HAP-1 (cell line): Measurements from ENCODE around the gene TCF4.

ENCODE experiments used
- DNase-seq, 2 experiments: peaks; one replicate each; pipeline ENCODE4 v3.0.0-alpha.2; 2016 to 2020; ENCODE audit warnings: low spot score in 2 of 2
- H3K27me3 ChIP-seq: fragments of 250-450 bp; sonication (Bioruptor Pico); 2 replicates; pipeline ENCODE4 v1.5.1; 2020; ENCODE audit warnings: low read depth, mild to moderate bottlenecking, moderate library complexity
- H3K36me3 ChIP-seq: fragments of 250-450 bp; sonication (Bioruptor Pico); replicated peaks from 2 replicates; pipeline ENCODE4 v1.5.1; 2020; ENCODE audit warnings: mild to moderate bottlenecking
- H3K4me1 ChIP-seq: fragments of 250-450 bp; sonication (Bioruptor Pico); 2 replicates; pipeline ENCODE4 v1.5.1; 2020; ENCODE audit warnings: mild to moderate bottlenecking
- H3K4me3 ChIP-seq: fragments of 250-450 bp; sonication (Bioruptor Pico); 2 replicates; pipeline ENCODE4 v1.5.1; 2020; ENCODE audit warnings: mild to moderate bottlenecking, moderate library complexity
- H3K9me3 ChIP-seq: fragments of 250-450 bp; sonication (Bioruptor Pico); 2 replicates; pipeline ENCODE4 v1.5.1; 2020; ENCODE audit warnings: mild to moderate bottlenecking, moderate library complexity
- in situ Hi-C: fragments of 300-500 bp; cut with MboI; formaldehyde crosslinking; loops from 3 replicates; pipeline ENCODE4 v1.14.3; 2020; ENCODE audit warnings: low sequenced_read_pairs, inconsistent platforms, mixed read lengths

The TCF4 gene

GRCh38 chr18:55346387-55346786, 241.6 kb downstream of the TCF4 start:
- H3K36me3 ChIP-seq = no peaks in the 10 kb centered on the region
- H3K4me1 ChIP-seq = peaks cover 23% of the 10 kb centered on the region
- no peaks in the 10 kb centered on the region for H3K9me3 ChIP-seq
- no peaks in the 10 kb centered on the region for H3K27me3 ChIP-seq
- no peak for DNase-seq
- in situ Hi-C loops = no loop called here
- H3K4me3 ChIP-seq = no peak overlapping the region

- Histone ChIP-seq H3K27me3 (no peaks in the 10 kb centered on the region), H3K9me3 (no peaks in the 10 kb centered on the region), H3K4me3 (no peak overlapping the region), H3K36me3 (no peaks in the 10 kb centered on the region), H3K4me1 (peaks cover 16% of the 10 kb centered on the region)
- in situ Hi-C loops = no loop called here
- DNase-seq = no peak
These were observed 242.7 kb downstream of the TCF4 start for GRCh38 chr18:55345103-55345950.

- Histone ChIP-seq H3K27me3 (no peaks in the 10 kb centered on the region), H3K4me3 (no peak overlapping the region), H3K9me3 (no peaks in the 10 kb centered on the region), H3K4me1 (peaks cover 9% of the 10 kb centered on the region), H3K36me3 (no peaks in the 10 kb centered on the region)
- peak in 1 of 2 experiments; percentile 54 for DNase-seq
- in situ Hi-C loops = no loop called here
These were observed 244.5 kb downstream of the TCF4 start for GRCh38 chr18:55343396-55344073.

GRCh38 chr18:55340998-55341397, 247.0 kb downstream of the TCF4 start:
- H3K9me3 ChIP-seq = no peaks in the 10 kb centered on the region
- in situ Hi-C loops = no loop called here
- H3K4me3 ChIP-seq = no peak overlapping the region
- H3K27me3 ChIP-seq = no peaks in the 10 kb centered on the region
- H3K36me3 ChIP-seq = no peaks in the 10 kb centered on the region
- DNase-seq = no peak
- peaks cover 9% of the 10 kb centered on the region for H3K4me1 ChIP-seq

- Histone ChIP-seq H3K36me3 (no peaks in the 10 kb centered on the region), H3K27me3 (no peaks in the 10 kb centered on the region), H3K4me1 (peaks cover 9% of the 10 kb centered on the region), H3K4me3 (no peak overlapping the region), H3K9me3 (no peaks in the 10 kb centered on the region)
- DNase-seq = no peak
- in situ Hi-C loops = no loop called here
These were observed 248.0 kb downstream of the TCF4 start for GRCh38 chr18:55339990-55340389.

GRCh38 chr18:55338978-55339650, 248.9 kb downstream of the TCF4 start:
- no peaks in the 10 kb centered on the region for H3K27me3 ChIP-seq
- H3K4me1 ChIP-seq = peaks cover 9% of the 10 kb centered on the region
- no peak for DNase-seq
- no peaks in the 10 kb centered on the region for H3K36me3 ChIP-seq
- no peak overlapping the region for H3K4me3 ChIP-seq
- H3K9me3 ChIP-seq = no peaks in the 10 kb centered on the region
- in situ Hi-C loops = no loop called here

- in situ Hi-C loops = no loop called here
- Histone ChIP-seq H3K4me1 (peaks cover 9% of the 10 kb centered on the region), H3K36me3 (no peaks in the 10 kb centered on the region), H3K9me3 (no peaks in the 10 kb centered on the region), H3K27me3 (no peaks in the 10 kb centered on the region), H3K4me3 (no peak overlapping the region)
- DNase-seq = no peak
These were observed 250.0 kb downstream of the TCF4 start for GRCh38 chr18:55337908-55338521.

GRCh38 chr18:55337138-55337537, 250.9 kb downstream of the TCF4 start:
- in situ Hi-C loops = no loop called here
- Histone ChIP-seq H3K27me3 (no peaks in the 10 kb centered on the region), H3K36me3 (no peaks in the 10 kb centered on the region), H3K4me3 (no peak overlapping the region), H3K9me3 (no peaks in the 10 kb centered on the region), H3K4me1 (peaks cover 9% of the 10 kb centered on the region)
- no peak for DNase-seq

GRCh38 chr18:55336438-55337100, 251.4 kb downstream of the TCF4 start:
- Histone ChIP-seq H3K4me3 (no peak overlapping the region), H3K27me3 (no peaks in the 10 kb centered on the region), H3K9me3 (no peaks in the 10 kb centered on the region), H3K4me1 (peaks cover 6% of the 10 kb centered on the region), H3K36me3 (no peaks in the 10 kb centered on the region)
- in situ Hi-C loops = no loop called here
- no peak for DNase-seq

GRCh38 chr18:55334875-55335274, 253.1 kb downstream of the TCF4 start:
- no peaks in the 10 kb centered on the region for H3K9me3 ChIP-seq
- in situ Hi-C loops = no loop called here
- no peaks in the 10 kb centered on the region for H3K36me3 ChIP-seq
- H3K4me1 ChIP-seq = peaks cover 4% of the 10 kb centered on the region
- H3K27me3 ChIP-seq = no peaks in the 10 kb centered on the region
- H3K4me3 ChIP-seq = no peak overlapping the region
- no peak for DNase-seq

- in situ Hi-C loops = no loop called here
- peaks cover 4% of the 10 kb centered on the region for H3K4me1 ChIP-seq
- H3K36me3 ChIP-seq = no peaks in the 10 kb centered on the region
These were observed 256.7 kb downstream of the TCF4 start for GRCh38 chr18:55331301-55331700.

GRCh38 chr18:55328301-55328700, 259.7 kb downstream of the TCF4 start:
- Histone ChIP-seq H3K4me3 (no peak overlapping the region), H3K27me3 (no peaks in the 10 kb centered on the region), H3K4me1 (peaks cover 10% of the 10 kb centered on the region), H3K9me3 (no peaks in the 10 kb centered on the region), H3K36me3 (no peaks in the 10 kb centered on the region)
- no peak for DNase-seq
- in situ Hi-C loops = no loop called here

More at GRCh38 chr18:55331301-55331700, 256.7 kb downstream of the TCF4 start:
- Histone ChIP-seq H3K9me3 (no peaks in the 10 kb centered on the region), H3K27me3 (no peaks in the 10 kb centered on the region), H3K4me3 (no peak overlapping the region)
- DNase-seq = no peak

GRCh38 chr18:55327454-55327853, 260.5 kb downstream of the TCF4 start:
- Histone ChIP-seq H3K4me1 (peaks cover 19% of the 10 kb centered on the region), H3K4me3 (no peak overlapping the region), H3K9me3 (no peaks in the 10 kb centered on the region), H3K36me3 (no peaks in the 10 kb centered on the region), H3K27me3 (no peaks in the 10 kb centered on the region)
- no peak for DNase-seq
- in situ Hi-C loops = no loop called here
